ENCODE results near the gene IQUB. TPM values are rescaled to one million over a fixed set of nuclear protein-coding genes. Genes with fewer than 3 reads are reported as not detected.
A peak's percentile ranks its signal among the peaks of the same experiment; 100 is the strongest.
"Not testable (repeated sequence)": the region's sequence is repeated elsewhere in the genome, so short reads cannot be mapped to it uniquely, and the experiment has no call there.

The IQUB gene
- total RNA-seq, 1 donor from 2014 or later = not detected

DNA sequence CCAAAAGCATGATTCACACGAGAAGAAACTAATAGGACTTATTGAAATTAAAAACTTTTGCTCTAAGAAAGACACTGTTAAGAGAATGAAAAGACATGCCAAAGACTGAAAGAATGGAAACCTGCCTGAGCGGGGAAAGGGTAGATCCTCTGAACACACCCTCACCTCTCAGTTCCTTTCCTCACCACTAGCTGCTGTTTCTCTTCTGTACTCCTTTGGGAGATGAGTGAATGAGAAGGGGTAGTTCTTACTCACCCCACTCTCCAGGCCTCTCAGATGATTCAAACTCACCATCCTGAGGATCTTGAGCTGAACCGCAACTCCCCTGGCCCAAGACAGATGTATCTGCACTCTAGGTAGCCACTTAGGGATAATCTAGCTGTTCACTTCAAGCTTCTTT is 41.9 kb downstream of the IQUB start:
- peak; percentile 3 for DNase-seq (ENCODE audit: low read depth)
- no peak for TF ChIP-seq CTCF (IDR thresholded peaks at IDR 0.05; ENCODE audit: insufficient read depth, low read length, severe bottlenecking)

DNA sequence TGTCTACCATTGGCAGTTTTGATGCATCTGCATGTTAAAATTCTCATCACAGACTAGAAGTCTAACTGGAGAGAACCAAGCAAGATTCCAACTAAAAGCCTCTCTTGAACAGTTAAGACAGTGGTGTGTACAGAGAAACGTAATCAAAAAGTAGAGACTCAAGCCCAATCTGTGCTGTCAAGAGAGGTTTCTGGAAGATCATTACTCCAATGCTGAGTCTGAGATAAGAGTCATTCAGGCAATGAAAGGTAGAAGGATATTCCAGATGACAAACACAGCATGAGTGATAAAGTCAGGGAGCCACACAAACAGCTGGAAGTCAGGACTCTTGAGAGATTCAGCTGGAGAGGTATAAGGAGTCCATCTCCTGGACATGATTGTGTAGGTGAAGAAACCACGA is 48.7 kb downstream of the IQUB start:
- DNase-seq (ENCODE audit: low read depth) (no peak), FAIRE-seq (no peak)
- Histone ChIP-seq H3K27me3 (ENCODE audit: control insufficient read depth, insufficient read depth, low read length) (no peaks in the 10 kb centered on the region), H3K36me3 (ENCODE audit: control insufficient read depth, insufficient read depth, low read length) (no peaks in the 10 kb centered on the region), H3K4me3 (ENCODE audit: low read depth, low read length) (no peak overlapping the region)
- TF ChIP-seq CTCF (IDR thresholded peaks at IDR 0.05; ENCODE audit: insufficient read depth, low read length, severe bottlenecking) = no peak

More for the DNA sequence above, 41.9 kb downstream of the IQUB start:
- H3K27me3 ChIP-seq (ENCODE audit: control insufficient read depth, insufficient read depth, low read length) = no peaks in the 10 kb centered on the region
- no peak for FAIRE-seq
- no peak overlapping the region for H3K4me3 ChIP-seq (ENCODE audit: low read depth, low read length)
- H3K36me3 ChIP-seq (ENCODE audit: control insufficient read depth, insufficient read depth, low read length) = no peaks in the 10 kb centered on the region

DNA sequence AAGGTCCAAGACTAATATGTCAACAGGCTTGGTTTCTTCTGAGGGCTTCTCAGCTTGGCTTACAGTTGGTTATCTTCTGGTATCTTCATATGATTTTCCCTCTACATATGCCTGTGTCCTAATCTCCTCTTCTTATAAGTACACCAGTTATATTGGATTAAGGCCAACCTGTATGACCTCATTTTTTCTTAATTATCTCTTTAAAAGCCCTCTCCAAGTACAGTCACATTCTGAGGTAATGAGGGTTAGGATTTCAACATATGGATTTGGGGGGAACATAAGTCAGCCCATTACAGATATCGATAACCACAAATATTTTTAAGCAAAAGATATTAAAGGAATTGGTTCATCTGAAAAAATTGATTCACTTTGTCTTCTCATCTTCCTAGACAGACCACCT is 49.2 kb downstream of the IQUB start:
- no peak for TF ChIP-seq CTCF (IDR thresholded peaks at IDR 0.05; ENCODE audit: insufficient read depth, low read length, severe bottlenecking)
- H3K4me3 ChIP-seq (ENCODE audit: low read depth, low read length) = no peak overlapping the region
- H3K27me3 ChIP-seq (ENCODE audit: control insufficient read depth, insufficient read depth, low read length) = no peaks in the 10 kb centered on the region
- no peak for FAIRE-seq
- DNase-seq (ENCODE audit: low read depth) = no peak
- no peaks in the 10 kb centered on the region for H3K36me3 ChIP-seq (ENCODE audit: control insufficient read depth, insufficient read depth, low read length)

- Histone ChIP-seq H3K27me3 (ENCODE audit: control insufficient read depth, insufficient read depth, low read length) (no peaks in the 10 kb centered on the region), H3K4me3 (ENCODE audit: low read depth, low read length) (no peak overlapping the region), H3K36me3 (ENCODE audit: control insufficient read depth, insufficient read depth, low read length) (no peaks in the 10 kb centered on the region)
- no peak for TF ChIP-seq CTCF (IDR thresholded peaks at IDR 0.05; ENCODE audit: insufficient read depth, low read length, severe bottlenecking)
- no peak for FAIRE-seq
- no peak for DNase-seq (ENCODE audit: low read depth)
Observed at GRCh38 chr7:123484199-123484598, 50.2 kb downstream of the IQUB start.

DNA sequence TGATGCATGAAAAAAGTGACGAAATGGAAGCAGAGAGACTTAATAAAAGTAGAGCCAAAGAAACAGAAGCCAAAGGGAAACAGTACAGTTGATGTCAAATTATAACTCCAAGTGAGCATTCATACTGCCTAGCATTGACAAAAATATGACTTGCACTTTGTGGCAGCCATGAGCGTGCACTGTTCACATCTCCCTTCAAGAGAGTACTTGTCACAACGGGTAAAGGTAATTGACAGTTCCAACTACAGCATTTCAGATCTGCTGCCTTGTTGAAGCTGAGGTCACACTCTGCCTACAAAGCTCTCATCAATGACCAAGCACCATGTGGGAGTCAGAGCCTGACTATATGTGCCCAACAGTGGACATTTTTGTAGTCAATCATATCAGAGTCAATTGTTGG is 54.3 kb downstream of the IQUB start:
- DNase-seq (ENCODE audit: low read depth) = no peak
- FAIRE-seq = no peak
- Histone ChIP-seq H3K4me3 (ENCODE audit: low read depth, low read length) (no peak overlapping the region), H3K36me3 (ENCODE audit: control insufficient read depth, insufficient read depth, low read length) (no peaks in the 10 kb centered on the region), H3K27me3 (ENCODE audit: control insufficient read depth, insufficient read depth, low read length) (no peaks in the 10 kb centered on the region)
- TF ChIP-seq CTCF (IDR thresholded peaks at IDR 0.05; ENCODE audit: insufficient read depth, low read length, severe bottlenecking) = no peak

DNA sequence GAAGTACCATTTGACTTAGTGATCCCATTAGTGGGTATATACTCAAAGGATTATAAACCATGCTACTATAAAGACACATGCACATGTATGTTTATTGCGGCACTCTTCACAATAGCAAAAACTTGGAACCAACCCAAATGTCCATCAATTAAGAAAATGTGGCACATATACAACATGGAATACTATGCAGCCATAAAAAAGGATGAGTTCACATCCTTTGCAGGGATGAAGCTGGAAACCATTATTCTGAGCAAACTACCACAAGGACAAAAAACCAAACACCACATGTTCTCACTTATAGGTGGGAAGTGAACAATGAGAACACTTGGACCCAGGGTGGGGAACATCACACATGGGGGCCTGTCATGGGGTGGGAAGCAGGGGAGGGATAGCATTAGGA is 56.3 kb downstream of the IQUB start:
- not testable (repeated sequence) for FAIRE-seq; H3K4me3 ChIP-seq (ENCODE audit: low read depth, low read length); H3K36me3 ChIP-seq (ENCODE audit: control insufficient read depth, insufficient read depth, low read length); H3K27me3 ChIP-seq (ENCODE audit: control insufficient read depth, insufficient read depth, low read length); DNase-seq (ENCODE audit: low read depth)

All from bronchial epithelial cell (primary cell).